ENCODE data around the gene FAM114A1. TPM values are rescaled to one million over a fixed set of nuclear protein-coding genes. Genes with fewer than 3 reads are reported as not detected.

FAM114A1 gene
- total RNA-seq, 2 donors from 2014 or later, result 0.35 to 1.5 TPM

- H3K9me3 Mint-ChIP-seq, result no peaks in the 10 kb centered on the region
- ATAC-seq (replicated peaks), result no peak
- H3K4me1 Mint-ChIP-seq, result peaks cover 7% of the 10 kb centered on the region
- peaks cover 32% of the 10 kb centered on the region for H3K27me3 Mint-ChIP-seq
- H3K27ac Mint-ChIP-seq, result no peak overlapping the region
- H3K36me3 Mint-ChIP-seq (ENCODE audit: low read depth), result no peaks in the 10 kb centered on the region
- no peak overlapping the region for H3K4me3 Mint-ChIP-seq
Measured at GRCh38 chr4:38870098-38870808, 2.6 kb downstream of the FAM114A1 start.

GRCh38 chr4:38871593-38871992 is 4.0 kb downstream of the FAM114A1 start:
- H3K36me3 Mint-ChIP-seq (ENCODE audit: low read depth), result no peaks in the 10 kb centered on the region
- no peak for ATAC-seq (replicated peaks)
- peaks cover 7% of the 10 kb centered on the region for H3K4me1 Mint-ChIP-seq
- H3K27ac Mint-ChIP-seq, result no peak overlapping the region
- H3K27me3 Mint-ChIP-seq, result peaks cover 34% of the 10 kb centered on the region
- no peak overlapping the region for H3K4me3 Mint-ChIP-seq
- H3K9me3 Mint-ChIP-seq, result no peaks in the 10 kb centered on the region

GRCh38 chr4:38872620-38873019 is 5.0 kb downstream of the FAM114A1 start:
- no peaks in the 10 kb centered on the region for H3K36me3 Mint-ChIP-seq (ENCODE audit: low read depth)
- H3K9me3 Mint-ChIP-seq, result no peaks in the 10 kb centered on the region
- no peak for ATAC-seq (replicated peaks)
- no peak overlapping the region for H3K27ac Mint-ChIP-seq
- no peak overlapping the region for H3K4me3 Mint-ChIP-seq
- peaks cover 7% of the 10 kb centered on the region for H3K4me1 Mint-ChIP-seq
- H3K27me3 Mint-ChIP-seq, result peaks cover 31% of the 10 kb centered on the region

DNA sequence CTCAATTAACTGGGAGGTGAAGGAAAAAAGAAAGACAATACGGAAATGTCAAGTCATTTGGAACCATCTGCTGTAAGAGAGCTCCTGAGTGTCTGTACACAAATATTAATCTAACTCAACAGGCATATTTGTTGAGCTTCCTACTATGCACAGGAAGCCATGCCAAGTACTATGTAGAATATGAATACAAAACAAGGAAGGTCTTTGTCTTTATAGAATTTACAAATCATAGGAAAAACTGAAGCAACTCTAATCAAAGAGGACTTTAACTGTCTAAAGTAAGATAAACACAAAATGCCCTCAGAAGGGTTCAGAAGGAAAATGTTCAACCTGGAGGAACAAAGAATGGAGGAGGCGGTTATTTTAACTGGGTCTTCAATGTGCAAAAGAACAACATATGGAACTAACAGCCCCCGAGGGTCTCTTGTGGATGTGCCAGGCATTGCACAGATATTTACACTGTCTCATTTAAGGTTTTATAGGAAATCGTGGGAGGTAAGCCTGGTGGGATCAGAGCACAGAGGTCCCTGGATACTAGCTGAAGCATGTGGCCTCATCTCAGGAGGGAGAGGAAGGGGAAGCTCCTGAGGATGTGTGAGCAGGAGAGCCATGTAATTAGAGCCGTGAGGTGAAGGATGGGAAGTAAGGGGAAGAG is 5.8 kb downstream of the FAM114A1 start:
- Mint-ChIP-seq H3K9me3 (no peaks in the 10 kb centered on the region), H3K4me1 (peaks cover 7% of the 10 kb centered on the region), H3K27me3 (peaks cover 30% of the 10 kb centered on the region), H3K4me3 (no peak overlapping the region), H3K36me3 (ENCODE audit: low read depth) (no peaks in the 10 kb centered on the region), H3K27ac (no peak overlapping the region)
- no peak for ATAC-seq (replicated peaks)

DNA sequence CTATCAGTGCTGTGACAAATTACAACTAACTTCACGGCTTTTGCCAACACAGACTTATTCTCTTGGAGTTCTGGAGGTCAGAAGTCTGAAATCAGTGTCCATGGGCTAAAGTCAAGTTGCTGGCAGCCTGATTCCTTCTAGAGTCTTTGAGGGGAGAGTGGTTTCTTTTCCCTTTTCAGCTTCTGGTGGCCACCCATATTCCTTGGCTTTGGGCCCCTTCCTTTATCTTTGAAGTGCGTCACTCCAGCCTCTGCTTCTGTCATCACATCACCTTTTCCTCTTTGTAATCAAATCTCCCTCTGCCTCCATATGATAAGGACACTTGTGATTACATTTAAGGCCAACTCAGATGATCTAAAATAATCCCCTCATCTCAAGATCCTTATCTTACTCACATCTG is 9.0 kb downstream of the FAM114A1 start:
- Mint-ChIP-seq H3K4me3 (no peak overlapping the region), H3K4me1 (no peaks in the 10 kb centered on the region), H3K27me3 (peaks cover 15% of the 10 kb centered on the region), H3K9me3 (no peaks in the 10 kb centered on the region), H3K36me3 (ENCODE audit: low read depth) (no peaks in the 10 kb centered on the region), H3K27ac (no peak overlapping the region)
- no peak for ATAC-seq (replicated peaks)

- Mint-ChIP-seq H3K27me3 (no peaks in the 10 kb centered on the region), H3K27ac (no peak overlapping the region), H3K4me3 (no peak overlapping the region), H3K36me3 (ENCODE audit: low read depth) (peaks cover 4% of the 10 kb centered on the region), H3K9me3 (no peaks in the 10 kb centered on the region), H3K4me1 (peaks cover 4% of the 10 kb centered on the region)
- ATAC-seq (replicated peaks), result no peak
Measured at GRCh38 chr4:38884254-38884653, 16.6 kb downstream of the FAM114A1 start.

DNA sequence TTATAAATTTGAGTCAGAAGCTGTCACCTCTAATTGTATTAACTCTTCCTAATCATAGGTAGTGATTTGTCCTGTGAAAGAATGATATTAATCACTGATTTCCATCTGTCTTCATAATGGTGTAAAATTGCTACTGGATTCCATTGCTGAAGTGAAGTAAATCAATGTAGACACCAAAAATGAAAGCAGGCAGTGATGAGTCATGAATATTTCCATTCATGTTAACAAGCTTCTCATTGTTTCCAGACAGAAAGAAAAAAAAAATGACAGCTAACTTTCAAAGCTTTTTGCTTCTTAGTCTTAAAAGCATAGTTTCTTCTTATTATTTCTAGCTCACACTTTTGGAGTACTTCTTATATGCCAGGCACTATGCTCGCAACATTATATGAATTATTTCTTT is 21.5 kb downstream of the FAM114A1 start:
- H3K27me3 Mint-ChIP-seq, result no peaks in the 10 kb centered on the region
- peaks cover 15% of the 10 kb centered on the region for H3K4me1 Mint-ChIP-seq
- H3K9me3 Mint-ChIP-seq, result no peaks in the 10 kb centered on the region
- H3K36me3 Mint-ChIP-seq (ENCODE audit: low read depth), result peaks cover 6% of the 10 kb centered on the region
- ATAC-seq (replicated peaks), result peak; percentile 85
- peak overlapping the region; percentile 93 for H3K27ac Mint-ChIP-seq
- H3K4me3 Mint-ChIP-seq, result peak overlapping the region; percentile 73

GRCh38 chr4:38891051-38891983 is 23.7 kb downstream of the FAM114A1 start:
- Mint-ChIP-seq H3K27me3 (peaks cover 8% of the 10 kb centered on the region), H3K4me3 (no peak overlapping the region), H3K27ac (peak overlapping the region; percentile 28), H3K4me1 (peaks cover 15% of the 10 kb centered on the region), H3K36me3 (ENCODE audit: low read depth) (peaks cover 6% of the 10 kb centered on the region), H3K9me3 (no peaks in the 10 kb centered on the region)
- no peak for ATAC-seq (replicated peaks)

DNA sequence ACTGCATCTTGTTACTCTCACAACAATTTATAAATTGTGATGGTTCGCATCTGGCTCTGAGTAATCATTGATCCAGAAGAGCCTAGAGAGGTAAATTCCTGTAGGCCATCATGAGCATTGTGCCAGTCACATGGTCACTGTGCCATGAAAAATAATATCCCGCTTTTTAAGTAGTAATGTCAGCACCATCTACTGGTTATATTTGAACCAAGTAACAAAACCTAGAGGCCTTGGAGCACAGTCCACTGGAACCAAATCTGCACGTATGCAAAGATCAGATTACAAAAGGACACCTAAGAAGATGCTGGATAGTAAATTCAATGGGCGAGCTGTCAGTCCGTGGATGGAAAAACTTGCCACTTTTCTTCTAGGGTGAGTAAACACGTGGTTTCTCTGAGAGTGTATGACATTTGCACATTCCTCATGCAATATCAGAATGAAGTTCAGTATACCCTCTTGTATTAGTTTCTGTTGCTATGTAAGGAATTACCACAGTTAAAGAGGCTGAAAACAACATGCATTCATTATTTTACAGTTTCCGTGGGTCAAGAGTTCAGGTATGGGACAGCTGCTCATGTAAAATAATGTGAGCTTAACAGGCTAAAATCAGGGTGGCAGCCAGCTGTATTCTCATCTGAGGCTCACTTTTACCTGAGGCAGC is 26.8 kb downstream of the FAM114A1 start:
- Mint-ChIP-seq H3K27me3 (peaks cover 11% of the 10 kb centered on the region), H3K27ac (no peak overlapping the region), H3K4me3 (no peak overlapping the region), H3K4me1 (peaks cover 9% of the 10 kb centered on the region), H3K9me3 (no peaks in the 10 kb centered on the region), H3K36me3 (ENCODE audit: low read depth) (peaks cover under 1% of the 10 kb centered on the region)
- no peak for ATAC-seq (replicated peaks)

DNA sequence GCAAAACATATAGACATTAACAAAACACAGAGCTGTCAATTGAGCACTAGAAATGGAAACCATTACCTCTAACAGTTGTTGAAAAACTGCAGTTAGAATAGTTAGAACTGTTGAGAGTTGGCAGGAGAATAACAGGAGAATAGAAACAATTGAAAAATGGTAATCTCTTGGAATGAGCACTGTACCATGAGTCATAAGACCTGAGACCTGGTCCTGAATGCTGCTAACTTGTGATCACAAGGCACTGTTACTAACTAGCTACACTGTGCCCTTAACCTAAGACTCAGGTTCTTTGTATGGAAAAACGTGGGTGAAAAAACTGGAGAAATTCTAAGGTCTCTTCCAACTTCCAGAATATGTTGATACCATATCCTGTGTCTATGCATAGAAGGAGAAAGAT is 29.3 kb downstream of the FAM114A1 start:
- Mint-ChIP-seq H3K27me3 (peaks cover 11% of the 10 kb centered on the region), H3K4me3 (no peak overlapping the region), H3K4me1 (no peaks in the 10 kb centered on the region), H3K36me3 (ENCODE audit: low read depth) (no peaks in the 10 kb centered on the region), H3K9me3 (no peaks in the 10 kb centered on the region), H3K27ac (no peak overlapping the region)
- ATAC-seq (replicated peaks), result peak; percentile 62

DNA sequence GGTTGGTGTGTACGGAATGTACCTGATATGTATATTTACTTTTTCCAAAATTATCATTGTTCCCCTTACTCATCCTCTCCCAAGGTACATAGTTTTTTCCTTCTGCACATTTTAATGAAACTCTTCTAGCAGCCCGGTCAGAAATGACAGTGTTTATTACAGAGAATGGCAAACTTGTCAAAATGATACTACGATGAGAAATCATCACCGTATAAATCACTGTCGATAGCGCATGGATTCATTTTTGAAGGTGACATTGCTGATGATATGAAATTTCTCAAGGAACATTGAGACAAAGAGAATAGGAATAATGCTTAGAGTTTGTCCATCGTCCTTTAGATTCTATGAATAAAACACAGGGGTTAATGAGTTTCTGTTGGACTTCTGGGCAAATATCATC is 30.6 kb downstream of the FAM114A1 start:
- no peaks in the 10 kb centered on the region for H3K9me3 Mint-ChIP-seq
- H3K27ac Mint-ChIP-seq, result no peak overlapping the region
- H3K27me3 Mint-ChIP-seq, result peaks cover 11% of the 10 kb centered on the region
- ATAC-seq (replicated peaks), result no peak
- H3K36me3 Mint-ChIP-seq (ENCODE audit: low read depth), result no peaks in the 10 kb centered on the region
- no peaks in the 10 kb centered on the region for H3K4me1 Mint-ChIP-seq
- no peak overlapping the region for H3K4me3 Mint-ChIP-seq

GRCh38 chr4:38902221-38902620 is 34.6 kb downstream of the FAM114A1 start:
- H3K9me3 Mint-ChIP-seq, result no peaks in the 10 kb centered on the region
- ATAC-seq (replicated peaks), result no peak
- H3K4me3 Mint-ChIP-seq, result no peak overlapping the region
- H3K27ac Mint-ChIP-seq, result no peak overlapping the region
- H3K36me3 Mint-ChIP-seq (ENCODE audit: low read depth), result no peaks in the 10 kb centered on the region
- no peaks in the 10 kb centered on the region for H3K4me1 Mint-ChIP-seq
- peaks cover 3% of the 10 kb centered on the region for H3K27me3 Mint-ChIP-seq

GRCh38 chr4:38902695-38903094 is 35.1 kb downstream of the FAM114A1 start:
- H3K9me3 Mint-ChIP-seq, result no peaks in the 10 kb centered on the region

GRCh38 chr4:38904090-38904666 is 36.6 kb downstream of the FAM114A1 start:
- no peaks in the 10 kb centered on the region for H3K27me3 Mint-ChIP-seq
- H3K4me3 Mint-ChIP-seq, result no peak overlapping the region
- ATAC-seq (replicated peaks), result no peak
- no peaks in the 10 kb centered on the region for H3K9me3 Mint-ChIP-seq
- no peaks in the 10 kb centered on the region for H3K4me1 Mint-ChIP-seq
- H3K27ac Mint-ChIP-seq, result no peak overlapping the region
- no peaks in the 10 kb centered on the region for H3K36me3 Mint-ChIP-seq (ENCODE audit: low read depth)

More at GRCh38 chr4:38902695-38903094, 35.1 kb downstream of the FAM114A1 start:
- peaks cover 3% of the 10 kb centered on the region for H3K27me3 Mint-ChIP-seq
- no peaks in the 10 kb centered on the region for H3K4me1 Mint-ChIP-seq
- H3K4me3 Mint-ChIP-seq, result no peak overlapping the region
- no peaks in the 10 kb centered on the region for H3K36me3 Mint-ChIP-seq (ENCODE audit: low read depth)
- no peak overlapping the region for H3K27ac Mint-ChIP-seq
- ATAC-seq (replicated peaks), result peak; percentile 80
